K562 (cell line): ENCODE data around the gene PDLIM7. TPM values are rescaled to one million over a fixed set of nuclear protein-coding genes. Genes with fewer than 3 reads are reported as not detected.

Experiments
- ARID1B ChIP-seq: fragments of 450-650 bp; IDR thresholded peaks from 2 replicates; pipeline ENCODE4 v1.6.1; 2016; ENCODE audit warnings: antibody characterized with exemption, mild to moderate bottlenecking, inconsistent platforms
- CBFA2T3 ChIP-seq: fragments of 450-650 bp; IDR thresholded peaks from 2 replicates; pipeline ENCODE4 v1.6.1; 2017
- CBX8 ChIP-seq: fragments of 200-600 bp; sonication (generic); IDR thresholded peaks from 2 replicates; pipeline ENCODE4 v1.6.1; 2012; ENCODE audit warnings: borderline replicate concordance, mixed run types, low read depth, mild to moderate bottlenecking, moderate library complexity, mixed read lengths, low read length, control low read depth, inconsistent platforms; ENCODE audit not compliant: poor library complexity, severe bottlenecking; ENCODE audit errors: extremely low read depth
- ESRRA ChIP-seq: fragments of 450-650 bp; IDR thresholded peaks from 2 replicates; pipeline ENCODE4 v1.6.1; 2014; ENCODE audit warnings: low read depth, mild to moderate bottlenecking, moderate library complexity, borderline replicate concordance
- GATAD2A ChIP-seq: fragments of 450-650 bp; IDR thresholded peaks from 2 replicates; pipeline ENCODE4 v1.6.1; 2017
- GTF3C2 ChIP-seq: IDR thresholded peaks from 3 replicates; pipeline ENCODE4 v1.6.1; 2011; ENCODE audit warnings: borderline replicate concordance, mild to moderate bottlenecking, moderate library complexity; ENCODE audit not compliant: insufficient read length; ENCODE audit errors: extremely low read depth
- KAT2B ChIP-seq: IDR thresholded peaks from one replicate; pipeline ENCODE4 v1.6.1; 2012; ENCODE audit warnings: low read depth, mild to moderate bottlenecking, control low read depth, inconsistent platforms, low read length, moderate library complexity
- MECOM ChIP-seq: fragments of 250-450 bp; sonication (Bioruptor Pico); IDR thresholded peaks from 2 replicates; pipeline ENCODE4 v1.8.0; 2022; ENCODE audit warnings: inconsistent platforms
- NCOA1 ChIP-seq: fragments of 450-650 bp; IDR thresholded peaks from 2 replicates; pipeline ENCODE4 v1.6.1; 2016; ENCODE audit warnings: low read depth
- NFYB ChIP-seq: IDR thresholded peaks from 2 replicates; pipeline ENCODE4 v1.6.1; 2011; ENCODE audit warnings: mild to moderate bottlenecking, moderate library complexity; ENCODE audit not compliant: insufficient read length; ENCODE audit errors: extremely low read depth
- RBM39 ChIP-seq: fragments of 200-400 bp; formaldehyde crosslinking; optimal IDR thresholded peaks from 2 replicates; pipeline ENCODE3; 2018; ENCODE audit warnings: low read depth, low read length
- SLC30A9 ChIP-seq: fragments of 250-450 bp; sonication (Bioruptor Pico); IDR thresholded peaks from 2 replicates; pipeline ENCODE4 v1.8.0; 2022; ENCODE audit warnings: mild to moderate bottlenecking, moderate library complexity
- ZKSCAN1 ChIP-seq: fragments of 150-350 bp; IDR thresholded peaks from 2 replicates; pipeline ENCODE4 v1.6.1; 2016; ENCODE audit warnings: low read depth, low read length
- ZNF444 ChIP-seq: fragments of 250-450 bp; sonication (Bioruptor Pico); IDR thresholded peaks from 2 replicates; pipeline ENCODE4 v1.4.0; 2020; ENCODE audit warnings: mild to moderate bottlenecking, moderate library complexity
- ZNF584 ChIP-seq: fragments of 200-800 bp; sonication (Bioruptor generic); IDR thresholded peaks from 2 replicates; pipeline ENCODE4 v1.6.1; 2016; ENCODE audit warnings: low read depth, mild to moderate bottlenecking, missing genetic modification characterization, missing compliant biosample characterization
- ZNF707 ChIP-seq: fragments of 250-450 bp; sonication (Bioruptor Pico); conservative IDR thresholded peaks from 2 replicates; pipeline ENCODE4 v1.8.0; 2022; ENCODE audit warnings: inconsistent platforms, mild to moderate bottlenecking, moderate library complexity
- ZZZ3 ChIP-seq: fragments of 450-650 bp; IDR thresholded peaks from 2 replicates; pipeline ENCODE4 v1.6.1; 2016; ENCODE audit warnings: antibody characterized with exemption, mild to moderate bottlenecking, moderate library complexity
- polyA plus RNA-seq, 8 experiments: library from polyadenylated mRNA; depleted of rRNA in 4 of 8; stranded (reverse) in 5 of 8; unstranded in 3 of 8; fragments of >200 nt; fragmentation: Nextera tagmentation in 2 of 8; fragmentation: Illumina TruSeq in 1 of 8; extraction: Ambion mirVana in 2 of 8; extraction: Trizol in 1 of 8; gene quantifications; 2 replicates each; pipeline versions ENCODE4 v1.2.1 to v1.2.3, GENCODE V29; 2011 to 2014; ENCODE audit warnings: inconsistent platforms in 1 of 8, missing spikeins in 1 of 8
- total RNA-seq, 7 experiments: library from RNA; depleted of rRNA in 6 of 7; stranded (reverse); fragments of >200 nt in 6 of 7; fragmentation: Illumina TruSeq in 2 of 7; extraction: Trizol in 2 of 7; gene quantifications; 2 replicates each; pipeline versions ENCODE4 v1.2.1 to v1.2.3, GENCODE V29; 2011 to 2021; ENCODE audit warnings: low replicate concordance in 1 of 7
- TF ChIP-seq, protein P1 (sequence below): sonication (generic); formaldehyde crosslinking; IDR thresholded peaks from 2 replicates; pipeline ENCODE4 v1.8.0; 2023; ENCODE audit warnings: missing genetic modification reagents, mild to moderate bottlenecking, borderline replicate concordance
- TF ChIP-seq, protein P2 (sequence below): fragments of 450-650 bp; IDR thresholded peaks from 2 replicates; pipeline ENCODE4 v1.7.0; 2016; ENCODE audit warnings: borderline replicate concordance

The PDLIM7 gene
- total and polyA plus RNA-seq, 9 of the 15 experiments (the other 6 are each of a cell fraction or from before 2014, with no cell fraction given), result 2.1 to 124 (median 32.6) TPM

GRCh38 chr5:177473443-177474001 is 23.9 kb downstream of the PDLIM7 start, which contains the start of gene DBN1 (continued):
- TF ChIP-seq ARID1B (no peak), GTF3C2 (no peak), ZNF707 (CRISPR knock-in tag) (no peak), SLC30A9 (no peak), ZNF584 (CRISPR knock-in tag) (no peak), MECOM (CRISPR knock-in tag) (no peak), NCOA1 (no peak), CBX8 (no peak), CBFA2T3 (no peak), NFYB (no peak), ESRRA (no peak), ZNF444 (CRISPR knock-in tag) (no peak), ZKSCAN1 (no peak), GATAD2A (no peak), KAT2B (no peak), RBM39 (no peak), ZZZ3 (no peak)
- TF ChIP-seq, protein P1, sequence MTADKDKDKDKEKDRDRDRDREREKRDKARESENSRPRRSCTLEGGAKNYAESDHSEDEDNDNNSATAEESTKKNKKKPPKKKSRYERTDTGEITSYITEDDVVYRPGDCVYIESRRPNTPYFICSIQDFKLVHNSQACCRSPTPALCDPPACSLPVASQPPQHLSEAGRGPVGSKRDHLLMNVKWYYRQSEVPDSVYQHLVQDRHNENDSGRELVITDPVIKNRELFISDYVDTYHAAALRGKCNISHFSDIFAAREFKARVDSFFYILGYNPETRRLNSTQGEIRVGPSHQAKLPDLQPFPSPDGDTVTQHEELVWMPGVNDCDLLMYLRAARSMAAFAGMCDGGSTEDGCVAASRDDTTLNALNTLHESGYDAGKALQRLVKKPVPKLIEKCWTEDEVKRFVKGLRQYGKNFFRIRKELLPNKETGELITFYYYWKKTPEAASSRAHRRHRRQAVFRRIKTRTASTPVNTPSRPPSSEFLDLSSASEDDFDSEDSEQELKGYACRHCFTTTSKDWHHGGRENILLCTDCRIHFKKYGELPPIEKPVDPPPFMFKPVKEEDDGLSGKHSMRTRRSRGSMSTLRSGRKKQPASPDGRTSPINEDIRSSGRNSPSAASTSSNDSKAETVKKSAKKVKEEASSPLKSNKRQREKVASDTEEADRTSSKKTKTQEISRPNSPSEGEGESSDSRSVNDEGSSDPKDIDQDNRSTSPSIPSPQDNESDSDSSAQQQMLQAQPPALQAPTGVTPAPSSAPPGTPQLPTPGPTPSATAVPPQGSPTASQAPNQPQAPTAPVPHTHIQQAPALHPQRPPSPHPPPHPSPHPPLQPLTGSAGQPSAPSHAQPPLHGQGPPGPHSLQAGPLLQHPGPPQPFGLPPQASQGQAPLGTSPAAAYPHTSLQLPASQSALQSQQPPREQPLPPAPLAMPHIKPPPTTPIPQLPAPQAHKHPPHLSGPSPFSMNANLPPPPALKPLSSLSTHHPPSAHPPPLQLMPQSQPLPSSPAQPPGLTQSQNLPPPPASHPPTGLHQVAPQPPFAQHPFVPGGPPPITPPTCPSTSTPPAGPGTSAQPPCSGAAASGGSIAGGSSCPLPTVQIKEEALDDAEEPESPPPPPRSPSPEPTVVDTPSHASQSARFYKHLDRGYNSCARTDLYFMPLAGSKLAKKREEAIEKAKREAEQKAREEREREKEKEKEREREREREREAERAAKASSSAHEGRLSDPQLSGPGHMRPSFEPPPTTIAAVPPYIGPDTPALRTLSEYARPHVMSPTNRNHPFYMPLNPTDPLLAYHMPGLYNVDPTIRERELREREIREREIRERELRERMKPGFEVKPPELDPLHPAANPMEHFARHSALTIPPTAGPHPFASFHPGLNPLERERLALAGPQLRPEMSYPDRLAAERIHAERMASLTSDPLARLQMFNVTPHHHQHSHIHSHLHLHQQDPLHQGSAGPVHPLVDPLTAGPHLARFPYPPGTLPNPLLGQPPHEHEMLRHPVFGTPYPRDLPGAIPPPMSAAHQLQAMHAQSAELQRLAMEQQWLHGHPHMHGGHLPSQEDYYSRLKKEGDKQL (CRISPR knock-in tag), result no peak
- TF ChIP-seq, protein P2, sequence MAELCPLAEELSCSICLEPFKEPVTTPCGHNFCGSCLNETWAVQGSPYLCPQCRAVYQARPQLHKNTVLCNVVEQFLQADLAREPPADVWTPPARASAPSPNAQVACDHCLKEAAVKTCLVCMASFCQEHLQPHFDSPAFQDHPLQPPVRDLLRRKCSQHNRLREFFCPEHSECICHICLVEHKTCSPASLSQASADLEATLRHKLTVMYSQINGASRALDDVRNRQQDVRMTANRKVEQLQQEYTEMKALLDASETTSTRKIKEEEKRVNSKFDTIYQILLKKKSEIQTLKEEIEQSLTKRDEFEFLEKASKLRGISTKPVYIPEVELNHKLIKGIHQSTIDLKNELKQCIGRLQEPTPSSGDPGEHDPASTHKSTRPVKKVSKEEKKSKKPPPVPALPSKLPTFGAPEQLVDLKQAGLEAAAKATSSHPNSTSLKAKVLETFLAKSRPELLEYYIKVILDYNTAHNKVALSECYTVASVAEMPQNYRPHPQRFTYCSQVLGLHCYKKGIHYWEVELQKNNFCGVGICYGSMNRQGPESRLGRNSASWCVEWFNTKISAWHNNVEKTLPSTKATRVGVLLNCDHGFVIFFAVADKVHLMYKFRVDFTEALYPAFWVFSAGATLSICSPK, result no peak
